Duodenal mucosa (tissue), 2 donors: ENCODE measurements around the gene ERO1B.
A peak's percentile ranks its signal among the peaks of the same experiment; 100 is the strongest.
"Not testable (repeated sequence)": the region's sequence is repeated elsewhere in the genome, so short reads cannot be mapped to it uniquely, and the experiment has no call there.

ENCODE experiments used
- H3K27ac ChIP-seq: one replicate; pipeline ENCODE4 v1.7.0; 2013; ENCODE audit warnings: low read depth, low read length
- H3K27me3 ChIP-seq, 2 donors: one replicate each; pipeline ENCODE4 v1.7.0; 2013; ENCODE audit warnings: low read length in 2 of 2, control low read depth in 1 of 2; ENCODE audit not compliant: insufficient read depth in 2 of 2, control insufficient read depth in 1 of 2
- H3K36me3 ChIP-seq, 2 donors: one replicate each; pipeline ENCODE4 v1.7.0; 2013; ENCODE audit warnings: low read length in 2 of 2, control low read depth in 1 of 2; ENCODE audit not compliant: insufficient read depth in 2 of 2, control insufficient read depth in 1 of 2
- H3K4me1 ChIP-seq, 2 donors: one replicate each; pipeline ENCODE4 v1.7.0; 2013; ENCODE audit warnings: low read length in 2 of 2, control low read depth in 1 of 2; ENCODE audit not compliant: insufficient read depth in 2 of 2, control insufficient read depth in 1 of 2
- H3K4me3 ChIP-seq, 2 donors: one replicate each; pipeline ENCODE4 v1.7.0; 2013; ENCODE audit warnings: low read length in 2 of 2, low read depth in 1 of 2
- H3K9ac ChIP-seq, 2 donors: one replicate each; pipeline ENCODE4 v1.7.0; 2013; ENCODE audit warnings: low read length in 2 of 2, low read depth in 1 of 2
- H3K9me3 ChIP-seq, 2 donors: one replicate each; pipeline ENCODE4 v1.7.0; 2013; ENCODE audit warnings: low read length in 2 of 2, control low read depth in 1 of 2; ENCODE audit not compliant: control insufficient read depth in 1 of 2

Gene ERO1B

GRCh38 chr1:236281654-236282424, at the start of gene ERO1B:
ERO1B (minus strand) TSS chr1:236281958; CDS start chr1:236281783, 175 bp downstream.
- Histone ChIP-seq H3K9ac (peak within 1 kb of the TSS; percentile 81 to 86), H3K27me3 (no peaks in the 10 kb centered on the region), H3K27ac (peak within 1 kb of the TSS; percentile 67), H3K9me3 (no peaks in the 10 kb centered on the region), H3K36me3 (no peaks in the 10 kb centered on the region), H3K4me3 (peak within 1 kb of the TSS; percentile 94), H3K4me1 (peaks cover 10 to 17% of the 10 kb centered on the region in 2 donors)

DNA sequence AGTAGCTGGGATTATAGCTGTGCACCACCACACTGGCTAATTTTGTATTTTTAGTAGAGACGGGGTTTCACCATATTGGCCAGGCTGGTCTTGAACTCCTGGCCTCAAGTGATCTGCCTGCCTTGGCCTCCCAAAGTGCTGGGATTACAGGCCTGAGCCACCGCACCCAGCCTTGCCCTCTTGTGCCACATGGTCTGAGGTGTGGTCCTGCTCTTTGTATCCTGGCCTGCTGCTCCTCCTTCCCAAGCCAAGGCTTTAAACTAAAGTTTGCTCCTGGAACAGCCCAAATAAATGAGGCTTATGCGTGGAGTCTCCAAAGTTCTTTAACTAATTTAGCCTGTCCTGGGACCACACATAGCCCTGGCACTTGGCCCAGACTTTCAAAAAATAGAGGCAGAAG, 49.7 kb upstream of the ERO1B start:
- H3K27me3 ChIP-seq, H3K4me3 ChIP-seq, H3K27ac ChIP-seq, H3K9me3 ChIP-seq, H3K36me3 ChIP-seq, H3K9ac ChIP-seq: not testable (repeated sequence)
- H3K4me1 ChIP-seq, result peaks cover 21 to 30% of the 10 kb centered on the region in 2 donors

DNA sequence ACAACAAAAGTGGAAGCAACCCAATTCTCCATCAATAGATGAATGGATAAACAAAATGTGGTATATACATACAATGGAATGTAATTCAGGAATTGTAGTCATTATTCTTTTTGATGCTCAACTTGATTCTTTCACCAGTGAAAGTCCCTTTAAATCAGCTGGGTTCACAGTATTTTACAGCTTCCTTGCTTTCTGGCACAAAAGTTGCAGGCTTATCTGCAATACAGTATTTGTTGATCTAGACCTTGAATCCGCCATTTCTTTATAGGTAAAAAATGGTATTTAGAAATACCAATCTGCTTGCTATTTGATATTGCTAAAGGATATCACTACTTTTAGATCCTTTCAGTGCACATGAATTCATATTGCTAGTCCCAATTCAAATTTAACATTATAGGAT, 44.7 kb upstream of the ERO1B start:
- H3K27ac ChIP-seq, result no peak overlapping the region
- H3K36me3 ChIP-seq, result no peaks in the 10 kb centered on the region
- H3K27me3 ChIP-seq, result no peaks in the 10 kb centered on the region
- H3K4me3 ChIP-seq, result no peak overlapping the region
- H3K9me3 ChIP-seq, result peaks cover 10 to 15% of the 10 kb centered on the region in 2 donors
- H3K9ac ChIP-seq, result no peak overlapping the region
- peaks cover under 1 to 7% of the 10 kb centered on the region in 2 donors for H3K4me1 ChIP-seq

DNA sequence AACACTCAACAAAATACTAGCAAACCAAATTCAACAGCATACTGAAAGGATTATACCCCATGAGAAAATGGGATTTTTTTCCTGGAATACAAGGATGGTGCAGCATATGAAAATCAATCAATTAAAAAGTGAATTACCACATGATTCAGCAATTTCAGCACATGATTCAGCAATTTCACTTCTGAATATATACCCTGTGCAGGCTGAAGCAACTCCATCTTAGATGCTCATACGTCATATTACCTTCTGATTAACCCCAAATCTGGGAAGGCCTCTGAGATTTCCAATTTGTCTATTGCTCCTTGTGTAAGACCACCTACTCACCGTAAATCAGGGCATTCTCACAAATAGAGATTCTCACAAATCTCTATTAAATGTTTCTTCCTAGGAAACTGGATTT, 43.8 kb upstream of the ERO1B start:
- Histone ChIP-seq H3K36me3 (no peaks in the 10 kb centered on the region), H3K9ac (no peak overlapping the region), H3K27me3 (no peaks in the 10 kb centered on the region), H3K4me1 (peaks cover 0 to 6% of the 10 kb centered on the region in 2 donors), H3K9me3 (peaks cover 10 to 15% of the 10 kb centered on the region in 2 donors), H3K4me3 (no peak overlapping the region), H3K27ac (no peak overlapping the region)

GRCh38 chr1:236323819-236324411, 42.2 kb upstream of the ERO1B start:
- H3K4me3 ChIP-seq, result no peak overlapping the region
- no peaks in the 10 kb centered on the region for H3K36me3 ChIP-seq
- H3K4me1 ChIP-seq, result peaks cover 0 to 6% of the 10 kb centered on the region in 2 donors
- H3K9me3 ChIP-seq, result peaks cover 10 to 15% of the 10 kb centered on the region in 2 donors
- H3K27ac ChIP-seq, result no peak overlapping the region
- H3K27me3 ChIP-seq, result no peaks in the 10 kb centered on the region
- H3K9ac ChIP-seq, result no peak overlapping the region

DNA sequence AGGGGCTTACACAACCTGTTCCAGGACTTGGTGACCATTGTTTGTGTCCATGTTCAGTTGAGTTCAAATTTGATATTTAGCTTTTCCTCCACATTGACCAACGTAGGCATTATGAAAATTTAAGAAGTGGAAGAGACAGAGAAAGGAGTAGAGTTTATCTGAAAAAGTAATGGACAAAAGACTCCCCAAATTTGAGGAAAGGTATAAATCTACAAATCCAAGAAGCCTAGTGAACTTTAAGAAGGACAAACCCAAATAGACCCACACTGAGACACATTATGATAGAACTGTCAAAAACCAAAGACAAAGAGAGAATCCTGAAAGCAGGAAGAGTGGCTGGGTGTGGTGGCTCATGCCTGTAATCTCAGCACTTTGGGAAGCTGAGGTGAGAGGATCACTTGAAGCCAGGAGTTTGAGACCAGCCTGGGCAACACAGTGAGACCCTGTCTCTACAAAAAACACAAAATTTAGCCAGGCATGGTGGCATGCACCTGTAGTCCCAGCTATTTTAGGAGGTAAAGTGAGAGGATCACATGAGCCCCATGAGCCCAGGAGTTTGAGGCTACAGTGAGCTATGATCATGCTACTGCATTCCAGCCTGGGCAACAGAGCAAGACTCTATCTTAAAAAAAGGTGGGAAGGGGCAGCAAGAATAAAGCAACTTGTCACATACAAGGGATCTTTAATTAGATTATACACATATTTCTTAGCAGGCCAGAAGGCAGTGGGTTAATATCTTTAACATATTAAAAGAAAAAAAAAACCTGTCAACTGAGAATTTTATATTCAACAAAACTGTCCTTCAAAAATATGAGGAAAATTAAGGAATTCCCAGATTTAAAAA, 41.0 kb upstream of the ERO1B start:
- Histone ChIP-seq H3K4me3 (no peak overlapping the region), H3K9me3 (peaks cover 10 to 15% of the 10 kb centered on the region in 2 donors), H3K9ac (no peak overlapping the region), H3K36me3 (no peaks in the 10 kb centered on the region), H3K27me3 (no peaks in the 10 kb centered on the region), H3K27ac (no peak overlapping the region), H3K4me1 (no peaks in the 10 kb centered on the region)

- Histone ChIP-seq H3K27me3 (no peaks in the 10 kb centered on the region), H3K9me3 (peaks cover 10 to 15% of the 10 kb centered on the region in 2 donors), H3K4me1 (no peaks in the 10 kb centered on the region), H3K9ac (no peak overlapping the region), H3K27ac (no peak overlapping the region), H3K36me3 (no peaks in the 10 kb centered on the region), H3K4me3 (no peak overlapping the region)
These were observed 39.3 kb upstream of the ERO1B start for GRCh38 chr1:236321101-236321500.

- Histone ChIP-seq H3K27me3 (no peaks in the 10 kb centered on the region), H3K4me3 (no peak overlapping the region), H3K27ac (no peak overlapping the region), H3K4me1 (no peaks in the 10 kb centered on the region), H3K9ac (no peak overlapping the region), H3K9me3 (peaks cover 10 to 15% of the 10 kb centered on the region in 2 donors), H3K36me3 (no peaks in the 10 kb centered on the region)
These were observed 38.9 kb upstream of the ERO1B start for GRCh38 chr1:236320671-236321070.

DNA sequence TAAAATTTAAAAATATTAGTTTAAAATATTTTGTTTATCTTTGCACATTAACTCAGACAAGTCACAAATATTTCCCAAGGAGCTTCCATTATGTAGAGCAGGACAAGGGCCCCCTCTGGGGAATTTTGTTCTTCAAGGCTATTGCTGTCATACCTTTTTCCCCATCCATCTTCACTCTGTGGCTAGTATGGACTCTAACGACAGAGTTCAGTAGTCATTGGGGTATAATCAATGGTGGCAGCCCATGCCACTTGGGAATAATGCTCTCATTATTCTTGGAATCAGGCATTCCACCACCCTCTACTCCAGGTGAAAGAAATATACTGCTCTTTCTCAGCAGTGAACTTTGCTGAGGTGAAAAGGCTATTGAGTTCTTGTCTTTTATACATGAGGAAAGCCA, 38.5 kb upstream of the ERO1B start:
- Histone ChIP-seq H3K4me3 (no peak overlapping the region), H3K36me3 (no peaks in the 10 kb centered on the region), H3K27me3 (no peaks in the 10 kb centered on the region), H3K27ac (no peak overlapping the region), H3K4me1 (no peaks in the 10 kb centered on the region), H3K9ac (no peak overlapping the region), H3K9me3 (peaks cover 10 to 15% of the 10 kb centered on the region in 2 donors)

GRCh38 chr1:236316437-236316836, 34.7 kb upstream of the ERO1B start:
- Histone ChIP-seq H3K9ac (no peak overlapping the region), H3K27me3 (no peaks in the 10 kb centered on the region), H3K27ac (no peak overlapping the region), H3K4me1 (no peaks in the 10 kb centered on the region), H3K36me3 (no peaks in the 10 kb centered on the region), H3K9me3 (no peaks in the 10 kb centered on the region), H3K4me3 (no peak overlapping the region)
